HG03280 (cell line): ENCODE results near the gene ORMDL2.
"Not testable (repeated sequence)": the region's sequence is repeated elsewhere in the genome, so short reads cannot be mapped to it uniquely, and the experiment has no call there.

Experiments used
- ATAC-seq: cut with Tn5 transposase; IDR thresholded peaks from one replicate; pipeline ENCODE4 v1.9.1; 2021; ENCODE audit warnings: mild to moderate bottlenecking, moderate library complexity; ENCODE audit not compliant: unreplicated experiment

ORMDL2 gene

GRCh38 chr12:55827806-55828205 lies 10.0 kb downstream of the ORMDL2 start:
- no peak for ATAC-seq

DNA sequence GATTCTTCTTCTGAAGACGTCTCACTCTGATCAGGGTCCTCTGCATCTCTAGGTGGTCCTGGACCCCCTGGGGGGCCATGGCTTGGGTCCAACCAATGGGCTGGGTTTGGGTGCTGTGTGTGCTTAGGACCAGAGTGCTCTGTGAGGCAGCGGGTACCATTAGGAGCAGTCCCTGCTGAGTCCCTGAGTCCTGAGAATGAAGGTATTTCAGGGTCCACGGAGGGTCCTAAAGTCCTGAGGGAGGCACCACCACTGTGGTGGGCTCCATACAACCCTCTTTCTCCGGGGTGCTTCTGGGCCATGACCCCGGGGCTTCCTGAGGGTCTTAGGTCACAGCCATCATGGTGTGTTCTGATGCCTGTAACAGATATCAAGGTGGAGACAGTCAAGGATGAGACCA lies 10.5 kb downstream of the ORMDL2 start:
- no peak for ATAC-seq

GRCh38 chr12:55829967-55830600 lies 12.2 kb downstream of the ORMDL2 start:
- peak; percentile 17 for ATAC-seq

GRCh38 chr12:55830601-55831446 lies 13.0 kb downstream of the ORMDL2 start:
- ATAC-seq = no peak

GRCh38 chr12:55831447-55831815 lies 13.6 kb downstream of the ORMDL2 start:
- no peak for ATAC-seq

DNA sequence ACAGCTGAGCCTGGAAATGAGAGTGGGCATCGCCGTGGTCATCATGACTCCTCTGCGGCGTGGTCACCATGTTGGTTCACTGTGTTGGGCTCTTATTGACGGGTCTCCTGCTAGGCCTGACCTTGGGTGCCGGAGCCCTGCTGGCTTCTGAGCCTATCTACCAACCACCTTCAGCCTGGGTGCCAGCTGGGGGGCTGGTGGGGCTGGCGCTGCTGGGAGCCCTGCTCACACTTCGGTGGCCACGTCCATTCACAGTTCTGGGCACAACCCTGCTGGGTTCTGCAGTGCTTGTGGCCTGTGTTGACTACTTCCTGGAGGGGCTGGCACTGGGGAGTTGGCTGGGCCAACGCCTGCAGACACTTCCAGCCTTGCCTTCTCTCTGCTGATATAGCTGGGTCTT lies 15.2 kb downstream of the ORMDL2 start:
- no peak for ATAC-seq

GRCh38 chr12:55834400-55834799 lies 16.6 kb downstream of the ORMDL2 start:
- not testable (repeated sequence) for ATAC-seq

GRCh38 chr12:55838361-55838760 lies 20.5 kb downstream of the ORMDL2 start:
- ATAC-seq = no peak

GRCh38 chr12:55839345-55840140 lies 21.7 kb downstream of the ORMDL2 start:
- ATAC-seq = no peak

DNA sequence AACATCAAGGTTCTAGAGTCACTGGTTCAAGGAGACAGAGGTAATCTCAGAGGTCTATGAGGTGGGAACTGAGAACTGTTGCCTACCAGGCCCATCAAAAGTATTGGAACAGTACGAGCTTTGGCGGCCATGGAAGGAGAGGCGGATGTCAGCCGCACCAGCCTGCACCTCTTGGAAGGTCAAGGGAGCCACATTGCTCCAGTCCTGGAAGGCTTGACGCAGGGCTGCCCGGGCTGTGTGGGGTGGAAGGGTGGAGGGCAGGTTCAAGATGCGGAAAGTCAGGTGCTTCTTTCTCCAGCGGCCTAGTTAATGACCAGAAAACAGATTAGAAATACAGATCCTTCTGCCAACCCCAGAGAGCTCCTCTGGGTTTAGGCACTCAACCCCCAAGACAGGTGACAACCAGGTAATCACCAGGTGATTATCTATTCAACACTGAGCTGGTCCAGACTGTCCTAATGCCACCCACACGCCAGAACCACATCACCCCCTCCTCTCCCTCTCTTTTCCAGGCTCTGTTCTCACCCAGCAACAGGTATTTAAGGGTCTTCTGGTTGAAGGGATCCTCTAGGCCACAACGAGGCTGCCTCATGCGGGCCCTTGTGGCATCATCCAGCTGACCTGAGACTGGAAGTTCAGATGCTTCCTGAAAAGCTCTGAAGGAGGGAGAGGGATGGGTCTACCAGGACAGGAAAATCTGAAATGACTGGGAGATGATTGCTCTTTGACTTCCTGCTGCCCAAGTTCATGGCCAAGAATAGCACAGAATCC lies 22.9 kb downstream of the ORMDL2 start:
- ATAC-seq = no peak

DNA sequence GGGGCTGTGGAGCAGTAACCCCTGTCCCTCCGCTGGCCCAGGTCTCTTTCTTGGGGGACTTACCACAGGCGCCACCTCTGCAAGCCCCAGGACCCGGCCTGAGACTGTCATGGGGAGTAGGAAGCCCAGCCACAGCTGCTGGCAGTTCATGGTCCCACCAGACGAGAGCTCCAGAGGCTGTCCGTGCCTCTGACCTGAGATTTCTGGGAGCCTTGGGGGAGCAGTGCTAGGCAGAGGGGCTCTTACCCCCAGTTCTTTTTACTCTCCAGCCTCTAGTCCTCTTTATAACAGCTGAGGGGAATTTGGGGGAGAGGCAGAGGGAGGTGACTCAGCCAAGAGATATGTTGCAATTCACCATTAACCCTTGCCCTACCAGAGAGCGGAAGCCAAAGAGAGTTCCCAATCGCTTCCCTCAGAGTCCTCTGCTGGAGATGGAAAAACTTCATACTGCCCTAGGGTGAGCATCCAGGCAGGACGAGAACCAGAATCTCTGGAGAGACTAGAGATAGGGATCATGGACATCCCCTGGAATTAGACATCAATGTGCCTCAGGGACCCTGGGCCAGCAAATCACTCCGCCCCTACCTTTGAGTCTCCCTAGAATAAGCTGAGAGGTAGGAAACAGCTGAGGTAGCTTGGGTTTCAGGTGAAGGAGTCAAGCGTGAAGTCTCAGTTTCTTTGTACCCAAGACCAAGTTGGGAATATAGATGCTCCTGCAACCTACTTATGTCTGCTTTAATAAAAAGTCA lies 25.0 kb downstream of the ORMDL2 start, which contains the start of gene MMP19:
Gene MMP19, minus strand, starts transcription at position 256 of the 749 bp plus-strand sequence. Its CDS starts 106 bp downstream, at position 150.
- no peak for ATAC-seq

- ATAC-seq = no peak
Observed at GRCh38 chr12:55843431-55843830, 25.6 kb downstream of the ORMDL2 start.

DNA sequence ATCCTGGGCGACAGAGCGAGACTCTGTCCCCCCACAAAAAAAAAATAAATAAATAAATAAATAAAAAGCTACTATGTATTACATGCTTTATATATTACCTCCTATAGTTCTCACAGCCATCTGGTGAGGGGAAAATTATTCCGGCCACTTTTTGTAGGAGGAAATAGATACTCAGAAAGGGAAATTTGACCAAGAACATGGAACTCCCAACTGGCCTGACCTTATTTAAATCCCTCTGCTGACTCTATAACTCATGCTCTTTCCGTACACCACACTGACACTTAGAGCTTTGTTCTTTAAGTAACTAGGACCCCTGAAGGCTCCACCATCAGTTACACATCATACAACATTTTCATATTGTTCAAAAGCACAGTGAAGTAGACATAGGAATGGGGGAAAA lies 27.1 kb downstream of the ORMDL2 start:
- no peak for ATAC-seq

DNA sequence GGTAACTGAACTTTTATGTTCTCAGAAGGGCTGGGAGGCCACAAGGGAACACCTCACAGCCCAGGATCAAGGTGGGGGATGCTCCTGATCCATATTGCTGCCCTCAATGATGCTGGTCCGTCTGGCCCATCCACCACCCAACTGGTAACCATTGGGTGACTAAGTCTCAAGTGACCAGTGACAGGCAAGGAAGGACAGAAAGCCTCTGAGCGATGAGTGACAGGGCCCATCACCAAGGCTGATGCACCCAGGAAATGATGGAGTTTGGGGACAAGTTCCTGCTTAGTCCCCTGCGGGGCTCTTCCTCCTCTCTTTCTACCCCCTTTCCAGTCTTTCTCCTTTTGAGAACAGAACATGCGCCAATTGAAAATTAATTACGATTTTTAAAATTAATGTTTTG lies 27.5 kb downstream of the ORMDL2 start:
- no peak for ATAC-seq

GRCh38 chr12:55845785-55846496 lies 28.1 kb downstream of the ORMDL2 start:
- ATAC-seq = no peak

DNA sequence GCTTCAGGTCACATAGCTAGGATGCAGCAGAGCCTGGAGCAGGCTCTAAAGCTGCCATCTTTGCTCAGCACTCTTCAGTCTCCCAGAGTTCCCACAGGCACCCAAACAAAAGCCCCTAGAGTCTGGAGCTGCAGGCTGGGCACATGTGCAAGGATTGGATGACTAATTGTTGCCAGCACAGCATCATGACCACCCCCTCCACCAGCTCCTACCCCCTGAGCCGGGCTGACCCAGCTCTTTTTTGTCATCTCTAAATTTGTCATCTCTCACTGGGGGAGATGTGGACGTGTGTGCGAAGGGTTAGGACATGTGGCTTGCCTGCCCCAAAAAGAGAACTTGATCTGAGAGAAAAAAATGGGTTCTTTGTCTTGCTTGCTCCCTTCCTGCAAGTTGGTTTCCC lies 29.2 kb downstream of the ORMDL2 start:
- no peak for ATAC-seq

- no peak for ATAC-seq
Observed at GRCh38 chr12:55847603-55848291, 29.9 kb downstream of the ORMDL2 start.

DNA sequence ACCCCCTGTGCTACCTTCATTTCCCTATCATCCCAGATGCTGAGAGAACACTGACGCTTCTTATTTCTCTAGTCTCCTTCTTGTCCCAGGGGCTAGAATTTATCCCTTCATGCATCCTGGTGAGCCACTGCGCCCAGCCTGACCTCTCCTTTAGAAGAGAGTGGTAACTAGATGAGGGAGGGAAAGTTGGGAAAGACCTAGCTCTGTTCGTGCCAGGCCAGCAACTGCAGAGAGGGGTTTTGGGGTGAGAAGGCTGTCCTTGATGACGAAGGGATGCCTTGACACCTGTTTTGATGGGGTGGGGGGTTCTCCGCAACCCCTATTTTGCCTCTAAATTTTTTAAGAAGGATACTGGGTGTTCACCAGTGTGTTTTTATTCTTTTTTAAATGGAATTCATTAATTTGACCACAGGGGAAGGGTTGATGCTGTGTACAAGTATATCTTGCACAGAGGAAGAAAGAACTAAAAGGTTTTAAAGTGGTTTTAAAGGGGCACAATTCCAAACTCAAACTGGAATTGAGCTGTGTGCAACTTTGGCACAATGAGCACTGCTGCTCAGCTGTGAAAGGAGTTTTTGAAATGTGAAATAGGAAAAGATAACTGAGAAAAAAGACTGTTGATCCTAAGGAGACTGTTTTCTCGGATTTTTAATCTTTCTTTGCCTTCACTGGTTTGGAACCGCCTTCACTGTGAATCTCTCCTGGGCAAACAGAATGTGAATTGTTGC lies 31.9 kb downstream of the ORMDL2 start:
- ATAC-seq = no peak
